K562 (cell line): ENCODE results near the gene RBM17. TPM values are rescaled to one million over a fixed set of nuclear protein-coding genes. Genes with fewer than 3 reads are reported as not detected.

Source experiments
- CHD2 ChIP-seq: IDR thresholded peaks from 2 replicates; pipeline ENCODE4 v1.6.1; 2011; ENCODE audit warnings: low read depth, low read length
- EGR1 ChIP-seq: fragments of 450-650 bp; conservative IDR thresholded peaks from 2 replicates; pipeline ENCODE4 v1.6.1; 2017; ENCODE audit warnings: mild to moderate bottlenecking
- FOXP1 ChIP-seq: sonication (generic); formaldehyde crosslinking; IDR thresholded peaks from 2 replicates; pipeline ENCODE4 v1.8.0; 2022; ENCODE audit warnings: mild to moderate bottlenecking, missing genetic modification reagents
- KDM2B ChIP-seq: fragments of 250-450 bp; sonication (Bioruptor Pico); IDR thresholded peaks from 2 replicates; pipeline ENCODE4 v1.8.0; 2021; ENCODE audit warnings: mild to moderate bottlenecking, moderate library complexity
- L3MBTL2 ChIP-seq: fragments of 450-650 bp; IDR thresholded peaks from 2 replicates; pipeline ENCODE4 v1.6.1; 2016; ENCODE audit warnings: mild to moderate bottlenecking, moderate library complexity
- RBFOX2 ChIP-seq: fragments of 200-400 bp; formaldehyde crosslinking; IDR thresholded peaks from 2 replicates; pipeline ENCODE4 v1.6.1; 2017; ENCODE audit warnings: low read depth, mild to moderate bottlenecking, low read length, moderate library complexity
- RBM14 ChIP-seq: fragments of 200-400 bp; formaldehyde crosslinking; IDR thresholded peaks from 2 replicates; pipeline ENCODE4 v1.6.1; 2018; ENCODE audit warnings: low read depth, mild to moderate bottlenecking, low read length, moderate library complexity, borderline replicate concordance; ENCODE audit not compliant: insufficient read depth
- polyA plus RNA-seq, 8 experiments: library from polyadenylated mRNA; depleted of rRNA in 4 of 8; stranded (reverse) in 5 of 8; unstranded in 3 of 8; fragments of >200 nt; fragmentation: Nextera tagmentation in 2 of 8; fragmentation: Illumina TruSeq in 1 of 8; extraction: Ambion mirVana in 2 of 8; extraction: Trizol in 1 of 8; gene quantifications; 2 replicates each; pipeline versions ENCODE4 v1.2.1 to v1.2.3, GENCODE V29; 2011 to 2014; ENCODE audit warnings: inconsistent platforms in 1 of 8, missing spikeins in 1 of 8
- total RNA-seq, 7 experiments: library from RNA; depleted of rRNA in 6 of 7; stranded (reverse); fragments of >200 nt in 6 of 7; fragmentation: Illumina TruSeq in 2 of 7; extraction: Trizol in 2 of 7; gene quantifications; 2 replicates each; pipeline versions ENCODE4 v1.2.1 to v1.2.3, GENCODE V29; 2011 to 2021; ENCODE audit warnings: low replicate concordance in 1 of 7
- TF ChIP-seq, protein P1 (sequence below): sonication (generic); formaldehyde crosslinking; IDR thresholded peaks from 2 replicates; pipeline ENCODE4 v1.8.0; 2022; ENCODE audit warnings: mild to moderate bottlenecking, missing genetic modification reagents
- TF ChIP-seq, protein P2 (sequence below): fragments of 450-650 bp; IDR thresholded peaks from 2 replicates; pipeline ENCODE4 v1.6.1; 2018; ENCODE audit warnings: mild to moderate bottlenecking, low read depth; ENCODE audit not compliant: partially characterized antibody
- TF ChIP-seq, protein P3 (sequence below): fragments of 150-350 bp; IDR thresholded peaks from 2 replicates; pipeline ENCODE4 v1.6.1; 2014; ENCODE audit warnings: low read depth, mild to moderate bottlenecking, low read length, borderline replicate concordance
- TF ChIP-seq, protein P4 (sequence below): sonication (generic); formaldehyde crosslinking; IDR thresholded peaks from 2 replicates; pipeline ENCODE4 v1.8.1; 2023; ENCODE audit warnings: mild to moderate bottlenecking, missing genetic modification reagents
- TF ChIP-seq, protein P5 (sequence below): sonication (generic); formaldehyde crosslinking; IDR thresholded peaks from 2 replicates; pipeline ENCODE4 v1.8.0; 2022; ENCODE audit warnings: mild to moderate bottlenecking, missing genetic modification reagents

The RBM17 gene
- total and polyA plus RNA-seq, 9 of the 15 experiments (the other 6 are each of a cell fraction or from before 2014, with no cell fraction given), result 23.6 to 217 (median 124) TPM

DNA sequence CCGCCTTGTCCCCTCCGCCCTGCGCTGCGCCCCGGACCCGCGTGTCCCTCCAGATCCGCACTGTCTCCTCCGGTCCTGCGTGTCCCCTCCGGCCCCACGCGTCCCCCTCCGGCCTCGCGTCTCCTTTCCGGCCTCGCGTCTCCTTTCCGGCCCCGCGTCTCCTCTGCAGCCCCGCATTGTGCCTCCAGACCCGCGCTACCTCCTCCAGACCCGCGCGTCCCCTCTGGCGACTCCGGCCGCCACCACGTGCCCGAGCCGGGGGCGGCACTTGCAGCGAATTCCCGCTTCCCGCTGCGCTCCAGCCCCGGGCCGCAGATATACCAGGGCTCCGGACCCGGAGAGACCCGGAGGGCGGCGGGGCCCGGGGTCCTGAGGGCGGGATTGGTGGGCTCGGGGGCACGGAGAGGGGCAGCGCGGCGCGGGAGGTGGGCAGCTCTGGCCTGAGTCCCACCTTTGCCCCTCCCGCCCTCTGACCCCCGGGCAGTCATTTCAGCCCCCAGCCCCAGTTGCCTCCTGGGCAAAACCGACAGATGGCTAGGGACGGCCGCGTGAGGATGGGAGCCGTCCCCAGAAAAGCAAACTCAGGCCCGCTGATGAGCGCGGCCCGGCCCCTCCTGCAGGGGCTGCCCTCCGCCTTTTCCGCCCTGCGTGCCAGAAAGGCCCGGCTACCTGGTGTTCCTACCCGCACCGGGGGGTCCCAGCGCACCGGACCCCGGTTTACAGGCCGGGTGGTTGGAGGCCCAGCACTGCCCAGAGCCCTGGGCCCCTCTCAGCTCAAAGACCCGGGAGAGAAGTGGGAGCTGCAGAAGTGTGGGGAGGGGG, 56.5 kb downstream of the RBM17 start (continued):
- TF ChIP-seq, protein P1, sequence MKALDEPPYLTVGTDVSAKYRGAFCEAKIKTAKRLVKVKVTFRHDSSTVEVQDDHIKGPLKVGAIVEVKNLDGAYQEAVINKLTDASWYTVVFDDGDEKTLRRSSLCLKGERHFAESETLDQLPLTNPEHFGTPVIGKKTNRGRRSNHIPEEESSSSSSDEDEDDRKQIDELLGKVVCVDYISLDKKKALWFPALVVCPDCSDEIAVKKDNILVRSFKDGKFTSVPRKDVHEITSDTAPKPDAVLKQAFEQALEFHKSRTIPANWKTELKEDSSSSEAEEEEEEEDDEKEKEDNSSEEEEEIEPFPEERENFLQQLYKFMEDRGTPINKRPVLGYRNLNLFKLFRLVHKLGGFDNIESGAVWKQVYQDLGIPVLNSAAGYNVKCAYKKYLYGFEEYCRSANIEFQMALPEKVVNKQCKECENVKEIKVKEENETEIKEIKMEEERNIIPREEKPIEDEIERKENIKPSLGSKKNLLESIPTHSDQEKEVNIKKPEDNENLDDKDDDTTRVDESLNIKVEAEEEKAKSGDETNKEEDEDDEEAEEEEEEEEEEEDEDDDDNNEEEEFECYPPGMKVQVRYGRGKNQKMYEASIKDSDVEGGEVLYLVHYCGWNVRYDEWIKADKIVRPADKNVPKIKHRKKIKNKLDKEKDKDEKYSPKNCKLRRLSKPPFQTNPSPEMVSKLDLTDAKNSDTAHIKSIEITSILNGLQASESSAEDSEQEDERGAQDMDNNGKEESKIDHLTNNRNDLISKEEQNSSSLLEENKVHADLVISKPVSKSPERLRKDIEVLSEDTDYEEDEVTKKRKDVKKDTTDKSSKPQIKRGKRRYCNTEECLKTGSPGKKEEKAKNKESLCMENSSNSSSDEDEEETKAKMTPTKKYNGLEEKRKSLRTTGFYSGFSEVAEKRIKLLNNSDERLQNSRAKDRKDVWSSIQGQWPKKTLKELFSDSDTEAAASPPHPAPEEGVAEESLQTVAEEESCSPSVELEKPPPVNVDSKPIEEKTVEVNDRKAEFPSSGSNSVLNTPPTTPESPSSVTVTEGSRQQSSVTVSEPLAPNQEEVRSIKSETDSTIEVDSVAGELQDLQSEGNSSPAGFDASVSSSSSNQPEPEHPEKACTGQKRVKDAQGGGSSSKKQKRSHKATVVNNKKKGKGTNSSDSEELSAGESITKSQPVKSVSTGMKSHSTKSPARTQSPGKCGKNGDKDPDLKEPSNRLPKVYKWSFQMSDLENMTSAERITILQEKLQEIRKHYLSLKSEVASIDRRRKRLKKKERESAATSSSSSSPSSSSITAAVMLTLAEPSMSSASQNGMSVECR (CRISPR knock-in tag), result peak; percentile 29; the same call in 1 of the 2 replicates
- TF ChIP-seq CHD2 (no peak), RBFOX2 (peak; percentile 76), L3MBTL2 (peak; percentile 95), EGR1 (peak; percentile 78), KDM2B (0 out of 2 replicates have a peak, but pooled peaks have one; percentile 62), FOXP1 (CRISPR knock-in tag) (0 out of 2 replicates have a peak, but pooled peaks have one; percentile 53), RBM14 (0 out of 2 replicates have a peak, but pooled peaks have one; percentile 23)
- TF ChIP-seq, protein P2, sequence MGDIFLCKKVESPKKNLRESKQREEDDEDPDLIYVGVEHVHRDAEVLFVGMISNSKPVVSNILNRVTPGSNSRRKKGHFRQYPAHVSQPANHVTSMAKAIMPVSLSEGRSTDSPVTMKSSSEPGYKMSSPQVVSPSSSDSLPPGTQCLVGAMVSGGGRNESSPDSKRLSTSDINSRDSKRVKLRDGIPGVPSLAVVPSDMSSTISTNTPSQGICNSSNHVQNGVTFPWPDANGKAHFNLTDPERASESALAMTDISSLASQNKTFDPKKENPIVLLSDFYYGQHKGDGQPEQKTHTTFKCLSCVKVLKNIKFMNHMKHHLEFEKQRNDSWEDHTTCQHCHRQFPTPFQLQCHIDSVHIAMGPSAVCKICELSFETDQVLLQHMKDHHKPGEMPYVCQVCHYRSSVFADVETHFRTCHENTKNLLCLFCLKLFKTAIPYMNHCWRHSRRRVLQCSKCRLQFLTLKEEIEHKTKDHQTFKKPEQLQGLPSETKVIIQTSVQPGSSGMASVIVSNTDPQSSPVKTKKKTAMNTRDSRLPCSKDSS, result no peak
- TF ChIP-seq, protein P3, sequence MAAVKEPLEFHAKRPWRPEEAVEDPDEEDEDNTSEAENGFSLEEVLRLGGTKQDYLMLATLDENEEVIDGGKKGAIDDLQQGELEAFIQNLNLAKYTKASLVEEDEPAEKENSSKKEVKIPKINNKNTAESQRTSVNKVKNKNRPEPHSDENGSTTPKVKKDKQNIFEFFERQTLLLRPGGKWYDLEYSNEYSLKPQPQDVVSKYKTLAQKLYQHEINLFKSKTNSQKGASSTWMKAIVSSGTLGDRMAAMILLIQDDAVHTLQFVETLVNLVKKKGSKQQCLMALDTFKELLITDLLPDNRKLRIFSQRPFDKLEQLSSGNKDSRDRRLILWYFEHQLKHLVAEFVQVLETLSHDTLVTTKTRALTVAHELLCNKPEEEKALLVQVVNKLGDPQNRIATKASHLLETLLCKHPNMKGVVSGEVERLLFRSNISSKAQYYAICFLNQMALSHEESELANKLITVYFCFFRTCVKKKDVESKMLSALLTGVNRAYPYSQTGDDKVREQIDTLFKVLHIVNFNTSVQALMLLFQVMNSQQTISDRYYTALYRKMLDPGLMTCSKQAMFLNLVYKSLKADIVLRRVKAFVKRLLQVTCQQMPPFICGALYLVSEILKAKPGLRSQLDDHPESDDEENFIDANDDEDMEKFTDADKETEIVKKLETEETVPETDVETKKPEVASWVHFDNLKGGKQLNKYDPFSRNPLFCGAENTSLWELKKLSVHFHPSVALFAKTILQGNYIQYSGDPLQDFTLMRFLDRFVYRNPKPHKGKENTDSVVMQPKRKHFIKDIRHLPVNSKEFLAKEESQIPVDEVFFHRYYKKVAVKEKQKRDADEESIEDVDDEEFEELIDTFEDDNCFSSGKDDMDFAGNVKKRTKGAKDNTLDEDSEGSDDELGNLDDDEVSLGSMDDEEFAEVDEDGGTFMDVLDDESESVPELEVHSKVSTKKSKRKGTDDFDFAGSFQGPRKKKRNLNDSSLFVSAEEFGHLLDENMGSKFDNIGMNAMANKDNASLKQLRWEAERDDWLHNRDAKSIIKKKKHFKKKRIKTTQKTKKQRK, result no peak
- TF ChIP-seq, protein P4, sequence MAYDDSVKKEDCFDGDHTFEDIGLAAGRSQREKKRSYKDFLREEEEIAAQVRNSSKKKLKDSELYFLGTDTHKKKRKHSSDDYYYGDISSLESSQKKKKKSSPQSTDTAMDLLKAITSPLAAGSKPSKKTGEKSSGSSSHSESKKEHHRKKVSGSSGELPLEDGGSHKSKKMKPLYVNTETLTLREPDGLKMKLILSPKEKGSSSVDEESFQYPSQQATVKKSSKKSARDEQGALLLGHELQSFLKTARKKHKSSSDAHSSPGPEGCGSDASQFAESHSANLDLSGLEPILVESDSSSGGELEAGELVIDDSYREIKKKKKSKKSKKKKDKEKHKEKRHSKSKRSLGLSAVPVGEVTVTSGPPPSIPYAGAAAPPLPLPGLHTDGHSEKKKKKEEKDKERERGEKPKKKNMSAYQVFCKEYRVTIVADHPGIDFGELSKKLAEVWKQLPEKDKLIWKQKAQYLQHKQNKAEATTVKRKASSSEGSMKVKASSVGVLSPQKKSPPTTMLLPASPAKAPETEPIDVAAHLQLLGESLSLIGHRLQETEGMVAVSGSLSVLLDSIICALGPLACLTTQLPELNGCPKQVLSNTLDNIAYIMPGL, result peak; percentile 81; the same call in 1 of the 2 replicates
- TF ChIP-seq, protein P5, sequence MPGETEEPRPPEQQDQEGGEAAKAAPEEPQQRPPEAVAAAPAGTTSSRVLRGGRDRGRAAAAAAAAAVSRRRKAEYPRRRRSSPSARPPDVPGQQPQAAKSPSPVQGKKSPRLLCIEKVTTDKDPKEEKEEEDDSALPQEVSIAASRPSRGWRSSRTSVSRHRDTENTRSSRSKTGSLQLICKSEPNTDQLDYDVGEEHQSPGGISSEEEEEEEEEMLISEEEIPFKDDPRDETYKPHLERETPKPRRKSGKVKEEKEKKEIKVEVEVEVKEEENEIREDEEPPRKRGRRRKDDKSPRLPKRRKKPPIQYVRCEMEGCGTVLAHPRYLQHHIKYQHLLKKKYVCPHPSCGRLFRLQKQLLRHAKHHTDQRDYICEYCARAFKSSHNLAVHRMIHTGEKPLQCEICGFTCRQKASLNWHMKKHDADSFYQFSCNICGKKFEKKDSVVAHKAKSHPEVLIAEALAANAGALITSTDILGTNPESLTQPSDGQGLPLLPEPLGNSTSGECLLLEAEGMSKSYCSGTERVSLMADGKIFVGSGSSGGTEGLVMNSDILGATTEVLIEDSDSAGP (CRISPR knock-in tag), result 0 out of 2 replicates have a peak, but pooled peaks have one; percentile 34
